ENCODE data around the gene OPTN. TPM values are rescaled to one million over a fixed set of nuclear protein-coding genes. Genes with fewer than 3 reads are reported as not detected.
"Not testable (repeated sequence)": the region's sequence is repeated elsewhere in the genome, so short reads cannot be mapped to it uniquely, and the experiment has no call there.

OPTN gene
- total RNA-seq (10 to 100 TPM; 13.9 to 47.9 (median 24.4) TPM), polyA plus RNA-seq (10 to 100 TPM; 19.4 to 25.0 TPM)

GRCh38 chr10:13099666-13100348, at the start of gene OPTN:
Gene OPTN (plus strand): TSS chr10:13100163. CDS start chr10:13109123, 8,960 bp downstream.
- Histone ChIP-seq H3K4me3 (peak within 1 kb of the TSS; percentile 62 to 96 (median 83)), H3K36me3 (no peaks in the 10 kb centered on the region), H3K4me1 (peaks cover 0 to 12% (median 0%) of the 10 kb centered on the region in 3 donors), H3K9me3 (no peaks in the 10 kb centered on the region), H3K27me3 (no peaks in the 10 kb centered on the region), H3K27ac (peak within 1 kb of the TSS; percentile 69 to 92 (median 82))
- TF ChIP-seq CTCF (IDR thresholded peaks at IDR 0.05): peak in 2 of 4 donors; percentile 22 to 25
- FAIRE-seq (no peak), DNase-seq (peak; percentile 71 to 89 (median 78)), ATAC-seq (peak; percentile 85 to 90 (median 88))
- 0% methylated on average over 37 to 54 of the region's 54 CpGs for WGBS, 2 donors
- intact Hi-C loops (cut with DNase I): no loop called here

- H3K4me3 ChIP-seq: no peak overlapping the region
- H3K4me1 ChIP-seq: no peaks in the 10 kb centered on the region
- intact Hi-C loops (cut with DNase I): no loop called here
- no peak overlapping the region for H3K27ac ChIP-seq
- H3K36me3 ChIP-seq: no peaks in the 10 kb centered on the region
- H3K9me3 ChIP-seq: no peaks in the 10 kb centered on the region
- no peak for TF ChIP-seq CTCF (IDR thresholded peaks at IDR 0.05)
- ATAC-seq (no peak), DNase-seq (no peak), FAIRE-seq (no peak)
- no peaks in the 10 kb centered on the region for H3K27me3 ChIP-seq
- WGBS, 2 donors: 53 to 60% methylated on average over 7 of the region's 7 CpGs
Measured at GRCh38 chr10:13051126-13051694, 48.8 kb upstream of the OPTN start.

- H3K27ac ChIP-seq; DNase-seq; H3K4me3 ChIP-seq; ATAC-seq; H3K4me1 ChIP-seq; H3K9me3 ChIP-seq; H3K36me3 ChIP-seq; intact Hi-C loops (cut with DNase I); FAIRE-seq; H3K27me3 ChIP-seq: not testable (repeated sequence)
- WGBS, 2 donors: 79 to 85% methylated on average over 1 of the region's 1 CpG
Measured at GRCh38 chr10:13053208-13053607, 46.8 kb upstream of the OPTN start.

GRCh38 chr10:13053794-13054462, 46.0 kb upstream of the OPTN start:
- ATAC-seq: peak; percentile 18 to 77 (median 42)
- Histone ChIP-seq H3K27ac (no peak overlapping the region), H3K36me3 (no peaks in the 10 kb centered on the region), H3K9me3 (no peaks in the 10 kb centered on the region), H3K4me3 (no peak overlapping the region), H3K27me3 (no peaks in the 10 kb centered on the region), H3K4me1 (no peaks in the 10 kb centered on the region)
- no peak for FAIRE-seq
- intact Hi-C loops (cut with DNase I): no loop called here
- TF ChIP-seq CTCF (IDR thresholded peaks at IDR 0.05): no peak
- WGBS, 2 donors: 41 to 44% methylated on average over 7 of the region's 7 CpGs
- no peak for DNase-seq

GRCh38 chr10:13054844-13055243, 45.1 kb upstream of the OPTN start:
- no peak for FAIRE-seq

More at GRCh38 chr10:13054844-13055243, 45.1 kb upstream of the OPTN start:
- DNase-seq (no peak), ATAC-seq (no peak)
- no peaks in the 10 kb centered on the region for H3K9me3 ChIP-seq
- intact Hi-C loops (cut with DNase I): no loop called here
- no peaks in the 10 kb centered on the region for H3K27me3 ChIP-seq
- no peak for TF ChIP-seq CTCF (IDR thresholded peaks at IDR 0.05)
- H3K27ac ChIP-seq: no peak overlapping the region
- 69 to 80% methylated on average over 4 of the region's 4 CpGs for WGBS, 2 donors
- no peak overlapping the region for H3K4me3 ChIP-seq
- no peaks in the 10 kb centered on the region for H3K36me3 ChIP-seq
- H3K4me1 ChIP-seq: no peaks in the 10 kb centered on the region

All from pancreas (tissue), 10 donors.